Stimulated activated naive CD8-positive, alpha-beta T cell treated with anti-CD3 and anti-CD28 coated beads, Interleukin-15, amount 100 ng/mL, for 72 hours (primary cell): ENCODE data around the gene GBF1.
A peak's percentile ranks its signal among the peaks of the same experiment; 100 is the strongest.

Experiments used
- ATAC-seq: fragments of 150-1000 bp; cut with Tn5 transposase; 2 replicates; pipeline ENCODE4 v1.10.0; 2021; ENCODE audit warnings: mild to moderate bottlenecking, moderate library complexity
- DNase-seq, 2 donors: peaks; one replicate each; pipeline ENCODE4 v3.0.0; 2021 to 2022
- H3K27ac Mint-ChIP-seq, 2 donors: one replicate each; pipeline ENCODE4 v1.8.0; 2022; ENCODE audit warnings: mild to moderate bottlenecking in 2 of 2, mixed read lengths in 2 of 2, moderate library complexity in 2 of 2
- H3K27me3 Mint-ChIP-seq: one replicate; pipeline ENCODE4 v1.8.0; 2022; ENCODE audit warnings: mixed read lengths
- H3K4me1 Mint-ChIP-seq: one replicate; pipeline ENCODE4 v1.8.0; 2022; ENCODE audit warnings: mild to moderate bottlenecking, mixed read lengths
- H3K4me3 Mint-ChIP-seq, 2 donors: one replicate each; pipeline ENCODE4 v1.8.0; 2022; ENCODE audit warnings: mild to moderate bottlenecking in 2 of 2, mixed read lengths in 2 of 2, moderate library complexity in 1 of 2
- H3K9me3 Mint-ChIP-seq, 2 donors: one replicate each; pipeline ENCODE4 v1.8.0; 2022; ENCODE audit warnings: mixed read lengths in 2 of 2

Gene GBF1

DNA sequence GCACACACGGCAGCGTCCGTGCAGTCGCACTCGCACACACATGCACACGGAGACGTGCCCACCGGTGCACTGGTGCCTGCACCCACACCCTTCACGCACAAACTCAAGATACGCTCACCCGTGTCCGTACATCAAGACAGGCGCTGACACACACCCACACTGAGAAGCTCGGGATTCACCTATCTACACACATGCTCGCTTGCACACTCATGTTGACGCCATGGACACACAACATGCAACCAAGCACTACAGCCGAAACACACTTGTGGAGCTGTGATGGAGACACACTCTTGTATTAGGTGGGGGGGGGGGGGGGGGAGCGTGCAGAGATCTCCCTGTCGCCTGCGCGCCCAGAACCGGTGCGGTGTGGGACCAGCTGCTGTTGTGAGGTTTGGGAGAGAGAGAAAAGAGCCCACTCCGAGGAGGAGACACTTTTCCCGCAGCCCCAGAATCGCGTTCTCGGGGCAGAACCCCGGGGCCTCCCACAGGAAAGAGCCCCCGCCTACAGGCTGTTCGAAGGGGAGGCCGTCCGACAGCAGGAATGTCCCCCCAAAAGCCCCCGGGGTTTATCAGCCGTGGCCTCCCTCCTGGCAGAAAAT is 149.6 kb downstream of the GBF1 start:
- ATAC-seq (peak; percentile 41), DNase-seq (peak; percentile 82 to 91)
- no peaks in the 10 kb centered on the region for H3K9me3 Mint-ChIP-seq
- H3K4me3 Mint-ChIP-seq, result peak overlapping the region; percentile 86 to 96
- peaks cover 65% of the 10 kb centered on the region for H3K4me1 Mint-ChIP-seq
- peak overlapping the region; percentile 98 to 99 for H3K27ac Mint-ChIP-seq
- no peaks in the 10 kb centered on the region for H3K27me3 Mint-ChIP-seq

DNA sequence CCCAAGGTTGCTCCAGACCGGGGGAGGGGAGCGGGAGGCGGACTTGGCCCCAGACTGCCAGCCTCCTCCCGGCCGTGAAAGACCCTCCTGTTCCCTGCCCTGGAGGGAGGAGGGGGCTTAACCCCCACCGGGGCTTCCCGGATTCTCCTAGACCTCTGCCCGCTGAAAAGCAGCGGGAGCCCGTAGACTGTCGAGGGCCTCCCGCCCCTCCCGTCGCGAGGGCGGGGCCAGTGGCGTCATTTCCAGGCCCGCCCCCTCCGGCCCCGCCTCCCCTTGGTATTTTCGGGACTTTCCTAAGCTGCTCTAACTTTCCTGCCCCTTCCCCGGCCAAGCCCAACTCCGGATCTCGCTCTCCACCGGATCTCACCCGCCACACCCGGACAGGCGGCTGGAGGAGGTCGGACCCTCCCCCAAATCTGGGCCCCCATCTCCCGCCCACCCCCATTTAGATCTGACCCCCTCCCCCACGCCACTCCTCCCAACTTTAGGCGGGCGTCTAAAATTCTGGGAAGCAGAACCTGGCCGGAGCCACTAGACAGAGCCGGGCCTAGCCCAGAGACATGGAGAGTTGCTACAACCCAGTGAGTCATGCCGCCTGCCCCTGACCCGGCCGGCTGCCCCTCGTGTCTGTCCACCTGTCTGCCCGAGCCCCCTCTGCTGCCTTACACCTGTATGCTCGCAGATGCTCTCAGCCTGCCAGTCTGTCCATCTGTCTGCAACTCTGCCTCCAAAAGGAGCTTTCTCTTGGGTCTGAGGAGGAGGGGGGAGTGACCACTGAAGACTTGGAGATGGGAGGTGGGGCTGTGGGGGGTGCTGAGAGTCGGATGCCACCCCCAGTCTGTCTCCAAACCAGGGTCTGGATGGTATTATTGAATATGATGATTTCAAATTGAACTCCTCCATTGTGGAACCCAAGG is 150.3 kb downstream of the GBF1 start, which contains the start of gene NFKB2:
NFKB2 (plus strand) TSS at position 306 of the 917 bp plus-strand sequence; CDS start at position 561, 255 bp downstream.
- peak; percentile 35 for ATAC-seq
- Mint-ChIP-seq H3K9me3 (no peaks in the 10 kb centered on the region), H3K4me1 (peaks cover 69% of the 10 kb centered on the region), H3K4me3 (peak within 1 kb of the TSS; percentile 86 to 96), H3K27me3 (no peaks in the 10 kb centered on the region), H3K27ac (peak within 1 kb of the TSS; percentile 98 to 99)
- DNase-seq, result peak; percentile 90 to 93

- ATAC-seq (no peak), DNase-seq (peak in 1 of 2 donors; percentile 31)
- Mint-ChIP-seq H3K27me3 (no peaks in the 10 kb centered on the region), H3K4me3 (peak overlapping the region; percentile 86 to 96), H3K9me3 (no peaks in the 10 kb centered on the region), H3K4me1 (peaks cover 70% of the 10 kb centered on the region), H3K27ac (peak overlapping the region; percentile 98 to 99)
These were observed 151.0 kb downstream of the GBF1 start for GRCh38 chr10:102396317-102396650.

DNA sequence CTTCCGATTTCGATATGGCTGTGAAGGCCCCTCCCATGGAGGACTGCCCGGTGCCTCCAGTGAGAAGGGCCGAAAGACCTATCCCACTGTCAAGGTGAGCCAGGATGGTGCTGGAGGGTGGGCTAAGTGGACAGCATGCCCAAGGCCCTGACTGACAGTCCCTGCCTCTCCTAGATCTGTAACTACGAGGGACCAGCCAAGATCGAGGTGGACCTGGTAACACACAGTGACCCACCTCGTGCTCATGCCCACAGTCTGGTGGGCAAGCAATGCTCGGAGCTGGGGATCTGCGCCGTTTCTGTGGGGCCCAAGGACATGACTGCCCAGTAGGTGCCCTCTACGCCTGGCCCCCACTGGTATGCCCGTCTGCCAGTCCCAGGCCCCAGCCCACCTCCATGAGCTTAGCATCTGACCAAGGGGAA is 151.4 kb downstream of the GBF1 start:
- peaks cover 74% of the 10 kb centered on the region for H3K4me1 Mint-ChIP-seq
- H3K4me3 Mint-ChIP-seq, result peak overlapping the region; percentile 86 to 96
- no peak for ATAC-seq
- no peaks in the 10 kb centered on the region for H3K9me3 Mint-ChIP-seq
- no peak for DNase-seq
- H3K27ac Mint-ChIP-seq, result peak overlapping the region; percentile 98 to 99
- H3K27me3 Mint-ChIP-seq, result no peaks in the 10 kb centered on the region

DNA sequence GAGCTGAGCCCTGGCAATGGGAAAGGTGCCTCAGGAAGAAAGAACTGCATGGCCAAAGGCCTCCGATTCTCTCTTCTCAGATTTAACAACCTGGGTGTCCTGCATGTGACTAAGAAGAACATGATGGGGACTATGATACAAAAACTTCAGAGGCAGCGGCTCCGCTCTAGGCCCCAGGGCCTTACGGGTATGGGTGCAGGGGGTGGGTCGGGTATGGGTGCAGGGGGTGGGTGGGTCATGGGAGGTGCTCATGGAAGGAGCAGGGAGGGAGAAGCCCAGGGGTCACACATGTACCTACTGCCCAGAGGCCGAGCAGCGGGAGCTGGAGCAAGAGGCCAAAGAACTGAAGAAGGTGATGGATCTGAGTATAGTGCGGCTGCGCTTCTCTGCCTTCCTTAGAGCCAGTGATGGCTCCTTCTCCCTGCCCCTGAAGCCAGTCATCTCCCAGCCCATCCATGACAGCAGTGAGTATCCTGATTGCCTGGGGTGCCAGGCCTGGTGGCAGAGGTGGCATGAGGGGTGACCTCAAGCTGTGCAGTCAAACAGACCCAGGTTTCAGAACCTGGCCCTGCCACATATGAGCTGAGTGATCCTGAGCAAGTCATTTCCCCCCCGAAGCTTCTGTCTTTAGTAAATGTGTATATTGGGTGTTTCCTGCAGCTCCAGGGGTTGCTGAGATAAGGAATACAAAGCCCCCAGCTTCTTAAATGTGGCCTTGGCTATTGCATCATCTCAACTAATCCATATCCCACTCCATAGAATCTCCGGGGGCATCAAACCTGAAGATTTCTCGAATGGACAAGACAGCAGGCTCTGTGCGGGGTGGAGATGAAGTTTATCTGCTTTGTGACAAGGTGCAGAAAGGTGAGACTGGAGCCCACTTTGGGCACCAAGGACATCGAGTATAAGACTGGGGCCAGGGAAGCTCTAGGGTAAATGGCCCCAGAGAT is 152.2 kb downstream of the GBF1 start:
- Mint-ChIP-seq H3K4me1 (peaks cover 76% of the 10 kb centered on the region), H3K9me3 (no peaks in the 10 kb centered on the region), H3K27me3 (no peaks in the 10 kb centered on the region), H3K27ac (peak overlapping the region; percentile 71 to 98), H3K4me3 (peak overlapping the region; percentile 86 to 96)
- ATAC-seq, result no peak
- peak in 1 of 2 donors; percentile 20 for DNase-seq

GRCh38 chr10:102398172-102399020 is 153.1 kb downstream of the GBF1 start:
- no peaks in the 10 kb centered on the region for H3K9me3 Mint-ChIP-seq
- DNase-seq, result peak in 1 of 2 donors; percentile 21
- peak overlapping the region; percentile 86 to 96 for H3K4me3 Mint-ChIP-seq
- no peak for ATAC-seq
- peaks cover 70% of the 10 kb centered on the region for H3K4me1 Mint-ChIP-seq
- peak overlapping the region; percentile 33 to 76 for H3K27ac Mint-ChIP-seq
- no peaks in the 10 kb centered on the region for H3K27me3 Mint-ChIP-seq

DNA sequence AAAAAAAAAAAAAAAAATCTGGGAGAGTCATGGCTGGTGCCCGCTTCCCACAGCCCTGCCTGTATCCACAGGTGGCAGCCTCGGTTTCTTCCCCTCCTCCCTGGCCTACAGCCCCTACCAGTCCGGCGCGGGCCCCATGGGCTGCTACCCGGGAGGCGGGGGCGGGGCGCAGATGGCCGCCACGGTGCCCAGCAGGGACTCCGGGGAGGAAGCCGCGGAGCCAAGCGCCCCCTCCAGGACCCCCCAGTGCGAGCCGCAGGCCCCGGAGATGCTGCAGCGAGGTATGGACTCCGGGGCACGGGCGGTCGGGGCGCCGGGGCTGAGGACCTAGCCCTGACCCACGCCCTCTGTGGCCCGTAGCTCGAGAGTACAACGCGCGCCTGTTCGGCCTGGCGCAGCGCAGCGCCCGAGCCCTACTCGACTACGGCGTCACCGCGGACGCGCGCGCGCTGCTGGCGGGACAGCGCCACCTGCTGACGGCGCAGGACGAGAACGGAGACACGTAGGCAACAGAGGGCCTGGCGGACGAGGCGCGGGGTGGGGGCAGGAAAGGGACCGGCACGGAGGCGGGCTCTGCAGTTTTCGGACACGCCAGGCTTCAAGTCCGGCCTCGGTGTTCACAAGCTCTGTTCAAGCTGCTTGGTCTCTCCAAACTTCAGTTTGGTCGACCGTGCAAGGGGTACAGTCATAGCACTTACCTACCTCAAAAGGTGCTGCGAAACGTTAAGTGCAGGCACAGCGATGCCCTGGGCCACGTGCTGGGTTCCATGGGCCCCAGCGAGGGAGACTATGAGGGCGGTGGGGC is 154.1 kb downstream of the GBF1 start:
- peak overlapping the region; percentile 33 to 87 for H3K27ac Mint-ChIP-seq
- DNase-seq (peak; percentile 89 to 91), ATAC-seq (peak; percentile 58)
- no peaks in the 10 kb centered on the region for H3K27me3 Mint-ChIP-seq
- peak overlapping the region; percentile 86 to 96 for H3K4me3 Mint-ChIP-seq
- H3K9me3 Mint-ChIP-seq, result no peaks in the 10 kb centered on the region
- peaks cover 72% of the 10 kb centered on the region for H3K4me1 Mint-ChIP-seq

DNA sequence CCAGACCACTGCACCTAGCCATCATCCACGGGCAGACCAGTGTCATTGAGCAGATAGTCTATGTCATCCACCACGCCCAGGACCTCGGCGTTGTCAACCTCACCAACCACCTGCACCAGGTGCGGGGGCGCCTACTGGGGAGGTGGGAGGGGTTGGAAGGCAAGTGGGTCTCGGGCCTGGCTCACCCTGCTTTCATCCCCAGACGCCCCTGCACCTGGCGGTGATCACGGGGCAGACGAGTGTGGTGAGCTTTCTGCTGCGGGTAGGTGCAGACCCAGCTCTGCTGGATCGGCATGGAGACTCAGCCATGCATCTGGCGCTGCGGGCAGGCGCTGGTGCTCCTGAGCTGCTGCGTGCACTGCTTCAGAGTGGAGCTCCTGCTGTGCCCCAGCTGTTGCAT is 154.7 kb downstream of the GBF1 start:
- Mint-ChIP-seq H3K4me3 (peak overlapping the region; percentile 82 to 96), H3K27me3 (no peaks in the 10 kb centered on the region), H3K27ac (peak overlapping the region in 1 of 2 donors; percentile 80), H3K4me1 (peaks cover 79% of the 10 kb centered on the region), H3K9me3 (no peaks in the 10 kb centered on the region)
- ATAC-seq, result no peak
- DNase-seq, result no peak

GRCh38 chr10:102400598-102401341 is 155.4 kb downstream of the GBF1 start:
- peaks cover 86% of the 10 kb centered on the region for H3K4me1 Mint-ChIP-seq
- H3K27me3 Mint-ChIP-seq, result no peaks in the 10 kb centered on the region
- peak overlapping the region; percentile 39 to 82 for H3K4me3 Mint-ChIP-seq
- peak overlapping the region in 1 of 2 donors; percentile 80 for H3K27ac Mint-ChIP-seq
- H3K9me3 Mint-ChIP-seq, result no peaks in the 10 kb centered on the region
- ATAC-seq, result no peak
- no peak for DNase-seq

GRCh38 chr10:102401342-102401654 is 156.0 kb downstream of the GBF1 start:
- H3K27me3 Mint-ChIP-seq, result no peaks in the 10 kb centered on the region
- peak overlapping the region; percentile 3 to 39 for H3K4me3 Mint-ChIP-seq
- H3K27ac Mint-ChIP-seq, result no peak overlapping the region
- ATAC-seq, result no peak
- peaks cover 88% of the 10 kb centered on the region for H3K4me1 Mint-ChIP-seq
- no peak for DNase-seq
- H3K9me3 Mint-ChIP-seq, result no peaks in the 10 kb centered on the region

- no peak for DNase-seq
- no peak for ATAC-seq
- no peaks in the 10 kb centered on the region for H3K27me3 Mint-ChIP-seq
- no peaks in the 10 kb centered on the region for H3K9me3 Mint-ChIP-seq
- H3K4me1 Mint-ChIP-seq, result peaks cover 87% of the 10 kb centered on the region
- H3K4me3 Mint-ChIP-seq, result peak overlapping the region; percentile 10 to 59
- H3K27ac Mint-ChIP-seq, result no peak overlapping the region
These were observed 156.6 kb downstream of the GBF1 start for GRCh38 chr10:102401735-102402511.

GRCh38 chr10:102402512-102402896 is 157.2 kb downstream of the GBF1 start:
- H3K4me1 Mint-ChIP-seq, result peaks cover 87% of the 10 kb centered on the region
- no peaks in the 10 kb centered on the region for H3K27me3 Mint-ChIP-seq
- ATAC-seq (no peak), DNase-seq (no peak)
- H3K27ac Mint-ChIP-seq, result peak overlapping the region in 1 of 2 donors; percentile 65
- H3K4me3 Mint-ChIP-seq, result peak overlapping the region in 1 of 2 donors; percentile 14
- H3K9me3 Mint-ChIP-seq, result no peaks in the 10 kb centered on the region

GRCh38 chr10:102403115-102403514 is 157.8 kb downstream of the GBF1 start:
- ATAC-seq, result no peak
- Mint-ChIP-seq H3K4me3 (no peak overlapping the region), H3K4me1 (peaks cover 87% of the 10 kb centered on the region), H3K27ac (peak overlapping the region in 1 of 2 donors; percentile 61), H3K27me3 (no peaks in the 10 kb centered on the region), H3K9me3 (no peaks in the 10 kb centered on the region)
- no peak for DNase-seq
